Liver (tissue), 9 donors: Measurements from ENCODE around the gene PEAK1. TPM values are rescaled to one million over a fixed set of nuclear protein-coding genes. Genes with fewer than 3 reads are reported as not detected.

ENCODE experiments used
- DNase-seq: peaks from one replicate; pipeline ENCODE4 v3.0.0-alpha.2; 2017; ENCODE audit warnings: low spot score
- H3K27ac ChIP-seq, 2 donors: one replicate each; pipeline ENCODE4 v1.7.0; 2013; ENCODE audit warnings: inconsistent platforms in 2 of 2, low read length in 2 of 2, control low read depth in 1 of 2, low read depth in 1 of 2, mild to moderate bottlenecking in 1 of 2
- H3K27me3 ChIP-seq, 4 donors: one replicate each; pipeline versions ENCODE4 v1.6.1 to v1.7.0; 2013; ENCODE audit warnings: low read length in 3 of 4, inconsistent platforms in 1 of 4, mild to moderate bottlenecking in 1 of 4, moderate library complexity in 1 of 4; ENCODE audit not compliant: control insufficient read depth in 4 of 4, insufficient read depth in 4 of 4
- H3K36me3 ChIP-seq, 4 donors: one replicate each; pipeline versions ENCODE4 v1.6.1 to v1.7.0; 2013; ENCODE audit warnings: low read length in 3 of 4, mild to moderate bottlenecking in 3 of 4, low read depth in 1 of 4, moderate library complexity in 1 of 4; ENCODE audit not compliant: control insufficient read depth in 4 of 4, insufficient read depth in 3 of 4
- H3K4me1 ChIP-seq, 4 donors: one replicate each; pipeline versions ENCODE4 v1.6.1 to v1.7.0; 2013; ENCODE audit warnings: low read length in 3 of 4, mild to moderate bottlenecking in 3 of 4, moderate library complexity in 1 of 4; ENCODE audit not compliant: control insufficient read depth in 4 of 4, insufficient read depth in 4 of 4
- H3K4me3 ChIP-seq, 3 donors: one replicate each; pipeline versions ENCODE4 v1.6.1 to v1.7.0; 2013; ENCODE audit warnings: low read length in 3 of 3, control low read depth in 1 of 3, low read depth in 1 of 3, mild to moderate bottlenecking in 1 of 3
- H3K9ac ChIP-seq, 2 donors: one replicate each; pipeline ENCODE4 v1.7.0; 2013; ENCODE audit warnings: low read length in 2 of 2, mild to moderate bottlenecking in 2 of 2, moderate library complexity in 2 of 2, control low read depth in 1 of 2, low read depth in 1 of 2
- H3K9me3 ChIP-seq, 4 donors: one replicate each; pipeline versions ENCODE4 v1.6.1 to v1.7.0; 2013; ENCODE audit warnings: low read length in 3 of 4; ENCODE audit not compliant: control insufficient read depth in 4 of 4
- EGR1 ChIP-seq, 2 donors: IDR thresholded peaks; 2 replicates each; pipeline ENCODE4 v1.6.1; 2016 to 2018; ENCODE audit warnings: antibody characterized with exemption in 2 of 2, low read depth in 2 of 2
- FOXA1 ChIP-seq: IDR thresholded peaks from 2 replicates; pipeline ENCODE4 v1.6.1; 2016; ENCODE audit warnings: antibody characterized with exemption
- FOXA2 ChIP-seq: IDR thresholded peaks from 2 replicates; pipeline ENCODE4 v1.6.1; 2016; ENCODE audit warnings: antibody characterized with exemption
- GABPA ChIP-seq, 2 donors: IDR thresholded peaks in 1 of 2; conservative IDR thresholded peaks in 1 of 2; 2 replicates each; pipeline ENCODE4 v1.6.1; 2016; ENCODE audit warnings: antibody characterized with exemption in 2 of 2, mild to moderate bottlenecking in 1 of 2, moderate library complexity in 1 of 2
- HNF4G ChIP-seq: IDR thresholded peaks from 2 replicates; pipeline ENCODE4 v1.6.1; 2016; ENCODE audit warnings: antibody characterized with exemption
- JUND ChIP-seq, 2 donors: IDR thresholded peaks; 2 replicates each; pipeline ENCODE4 v1.6.1; 2016; ENCODE audit warnings: antibody characterized with exemption in 2 of 2
- NR2F2 ChIP-seq: IDR thresholded peaks from 2 replicates; pipeline ENCODE4 v1.6.1; 2016; ENCODE audit warnings: antibody characterized with exemption
- RAD21 ChIP-seq, 2 donors: IDR thresholded peaks; 2 replicates each; pipeline ENCODE4 v1.6.1; 2016; ENCODE audit warnings: antibody characterized with exemption in 2 of 2, mild to moderate bottlenecking in 2 of 2
- RXRA ChIP-seq, 2 donors: IDR thresholded peaks; 2 replicates each; pipeline ENCODE4 v1.6.1; 2017 to 2018; ENCODE audit warnings: antibody characterized with exemption in 2 of 2, mild to moderate bottlenecking in 1 of 2
- SP1 ChIP-seq: IDR thresholded peaks from 2 replicates; pipeline ENCODE4 v1.6.1; 2018; ENCODE audit warnings: antibody characterized with exemption, mild to moderate bottlenecking
- TAF1 ChIP-seq: conservative IDR thresholded peaks from 2 replicates; pipeline ENCODE4 v1.6.1; 2016; ENCODE audit warnings: antibody characterized with exemption, mild to moderate bottlenecking
- YY1 ChIP-seq: IDR thresholded peaks from 2 replicates; pipeline ENCODE4 v1.6.1; 2016; ENCODE audit warnings: antibody characterized with exemption, mild to moderate bottlenecking
- WGBS: extraction: QIAGEN DNeasy Blood & Tissue Kit; methylation state at CpG from one replicate; pipeline ENCODE4 v1.1.7; 2013; 5-methylcytosine and 5-hydroxymethylcytosine counted together
- polyA plus RNA-seq, 2 donors: library from polyadenylated mRNA; stranded (reverse) in 1 of 2; unstranded in 1 of 2; fragments of 200-250 nt in 1 of 2; fragments of >200 nt in 1 of 2; fragmentation: Nextera tagmentation in 1 of 2; extraction: Ambion mirVana in 1 of 2; gene quantifications; one replicate each; pipeline versions ENCODE4 v1.2.1 to v1.2.3, GENCODE V29; 2013 to 2015
- total RNA-seq, 2 donors: library from RNA; depleted of rRNA; stranded (reverse); fragments of >200 nt; gene quantifications; one replicate each; pipeline ENCODE4 v1.2.3, GENCODE V29; 2014
- TF ChIP-seq, protein P1 (sequence below): IDR thresholded peaks from 2 replicates; pipeline ENCODE4 v1.6.1; 2016; ENCODE audit warnings: antibody characterized with exemption, mild to moderate bottlenecking
- TF ChIP-seq, protein P2 (sequence below): IDR thresholded peaks from 2 replicates; pipeline ENCODE4 v1.6.1; 2016; ENCODE audit warnings: antibody characterized with exemption
- TF ChIP-seq, protein P3 (sequence below): IDR thresholded peaks from 2 replicates; pipeline ENCODE4 v1.6.1; 2016; ENCODE audit warnings: antibody characterized with exemption
- TF ChIP-seq, protein P4 (sequence below): fragments of 150-350 bp; IDR thresholded peaks from 2 replicates; pipeline ENCODE4 v1.5.1; 2017; ENCODE audit warnings: improper control_type of control experiment, low read depth, low read length; ENCODE audit not compliant: missing input control
- TF ChIP-seq, protein P5 (sequence below): IDR thresholded peaks from 2 replicates; pipeline ENCODE4 v1.6.1; 2016; ENCODE audit warnings: antibody characterized with exemption
- donor health status: healthy.
- donor health status: healthy.
- donor health status: healthy.
- donor health status: healthy.
- donor health status: healthy.

Gene PEAK1
- total and polyA plus RNA-seq, 4 donors: 1.8 to 14.9 (median 5.8) TPM

DNA sequence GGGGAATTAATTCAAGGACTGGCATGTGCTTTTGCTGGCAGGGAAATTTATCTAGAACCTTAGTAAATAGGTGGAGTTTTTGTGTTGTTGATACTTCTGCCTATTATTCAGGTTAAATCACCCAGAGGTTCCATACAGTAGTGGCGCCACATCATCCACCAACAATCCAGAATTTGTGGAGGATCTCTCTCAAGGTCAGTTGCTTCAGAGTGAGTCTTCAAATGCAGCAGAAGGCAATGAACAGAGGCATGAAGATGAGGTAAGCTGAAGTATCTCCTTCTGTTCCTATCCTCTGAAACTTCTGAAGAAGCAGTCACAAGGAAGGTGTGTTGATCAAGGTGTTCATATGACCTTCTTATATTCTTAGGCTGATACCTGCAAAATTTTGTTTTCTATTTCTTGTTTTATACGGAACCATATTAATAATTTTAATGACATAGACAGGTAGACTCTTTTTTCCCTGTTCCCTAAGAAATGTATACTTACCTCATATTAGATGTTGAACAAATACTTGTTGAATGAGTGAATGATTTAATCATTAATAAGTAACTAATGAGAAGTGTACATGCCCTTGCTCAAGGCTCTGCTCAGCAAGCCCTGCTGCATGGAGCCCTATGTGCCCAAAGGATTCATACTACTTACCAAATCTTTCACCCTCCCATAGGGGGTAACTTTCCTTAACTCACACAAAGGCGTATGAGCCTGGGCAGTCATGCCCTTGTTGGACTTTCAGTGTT, 44.4 kb upstream of the PEAK1 start:
- Histone ChIP-seq H3K4me3 (no peak overlapping the region), H3K9me3 (no peaks in the 10 kb centered on the region), H3K4me1 (no peaks in the 10 kb centered on the region), H3K36me3 (peaks cover 7 to 52% (median 28%) of the 10 kb centered on the region in 4 donors), H3K27me3 (no peaks in the 10 kb centered on the region), H3K27ac (no peak overlapping the region), H3K9ac (no peak overlapping the region)
- TF ChIP-seq NR2F2 (no peak), TAF1 (no peak), FOXA1 (no peak), EGR1 (IDR thresholded peaks at IDR 0.05; ENCODE audit: low read depth in 2 of 2) (no peak), RAD21 (IDR thresholded peaks at IDR 0.05) (no peak)
- TF ChIP-seq, protein P1, sequence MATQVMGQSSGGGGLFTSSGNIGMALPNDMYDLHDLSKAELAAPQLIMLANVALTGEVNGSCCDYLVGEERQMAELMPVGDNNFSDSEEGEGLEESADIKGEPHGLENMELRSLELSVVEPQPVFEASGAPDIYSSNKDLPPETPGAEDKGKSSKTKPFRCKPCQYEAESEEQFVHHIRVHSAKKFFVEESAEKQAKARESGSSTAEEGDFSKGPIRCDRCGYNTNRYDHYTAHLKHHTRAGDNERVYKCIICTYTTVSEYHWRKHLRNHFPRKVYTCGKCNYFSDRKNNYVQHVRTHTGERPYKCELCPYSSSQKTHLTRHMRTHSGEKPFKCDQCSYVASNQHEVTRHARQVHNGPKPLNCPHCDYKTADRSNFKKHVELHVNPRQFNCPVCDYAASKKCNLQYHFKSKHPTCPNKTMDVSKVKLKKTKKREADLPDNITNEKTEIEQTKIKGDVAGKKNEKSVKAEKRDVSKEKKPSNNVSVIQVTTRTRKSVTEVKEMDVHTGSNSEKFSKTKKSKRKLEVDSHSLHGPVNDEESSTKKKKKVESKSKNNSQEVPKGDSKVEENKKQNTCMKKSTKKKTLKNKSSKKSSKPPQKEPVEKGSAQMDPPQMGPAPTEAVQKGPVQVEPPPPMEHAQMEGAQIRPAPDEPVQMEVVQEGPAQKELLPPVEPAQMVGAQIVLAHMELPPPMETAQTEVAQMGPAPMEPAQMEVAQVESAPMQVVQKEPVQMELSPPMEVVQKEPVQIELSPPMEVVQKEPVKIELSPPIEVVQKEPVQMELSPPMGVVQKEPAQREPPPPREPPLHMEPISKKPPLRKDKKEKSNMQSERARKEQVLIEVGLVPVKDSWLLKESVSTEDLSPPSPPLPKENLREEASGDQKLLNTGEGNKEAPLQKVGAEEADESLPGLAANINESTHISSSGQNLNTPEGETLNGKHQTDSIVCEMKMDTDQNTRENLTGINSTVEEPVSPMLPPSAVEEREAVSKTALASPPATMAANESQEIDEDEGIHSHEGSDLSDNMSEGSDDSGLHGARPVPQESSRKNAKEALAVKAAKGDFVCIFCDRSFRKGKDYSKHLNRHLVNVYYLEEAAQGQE: no peak
- TF ChIP-seq, protein P2, sequence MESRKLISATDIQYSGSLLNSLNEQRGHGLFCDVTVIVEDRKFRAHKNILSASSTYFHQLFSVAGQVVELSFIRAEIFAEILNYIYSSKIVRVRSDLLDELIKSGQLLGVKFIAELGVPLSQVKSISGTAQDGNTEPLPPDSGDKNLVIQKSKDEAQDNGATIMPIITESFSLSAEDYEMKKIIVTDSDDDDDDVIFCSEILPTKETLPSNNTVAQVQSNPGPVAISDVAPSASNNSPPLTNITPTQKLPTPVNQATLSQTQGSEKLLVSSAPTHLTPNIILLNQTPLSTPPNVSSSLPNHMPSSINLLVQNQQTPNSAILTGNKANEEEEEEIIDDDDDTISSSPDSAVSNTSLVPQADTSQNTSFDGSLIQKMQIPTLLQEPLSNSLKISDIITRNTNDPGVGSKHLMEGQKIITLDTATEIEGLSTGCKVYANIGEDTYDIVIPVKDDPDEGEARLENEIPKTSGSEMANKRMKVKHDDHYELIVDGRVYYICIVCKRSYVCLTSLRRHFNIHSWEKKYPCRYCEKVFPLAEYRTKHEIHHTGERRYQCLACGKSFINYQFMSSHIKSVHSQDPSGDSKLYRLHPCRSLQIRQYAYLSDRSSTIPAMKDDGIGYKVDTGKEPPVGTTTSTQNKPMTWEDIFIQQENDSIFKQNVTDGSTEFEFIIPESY: no peak
- no peak for DNase-seq
- 98% methylated on average over 3 of the region's 3 CpGs for WGBS

DNA sequence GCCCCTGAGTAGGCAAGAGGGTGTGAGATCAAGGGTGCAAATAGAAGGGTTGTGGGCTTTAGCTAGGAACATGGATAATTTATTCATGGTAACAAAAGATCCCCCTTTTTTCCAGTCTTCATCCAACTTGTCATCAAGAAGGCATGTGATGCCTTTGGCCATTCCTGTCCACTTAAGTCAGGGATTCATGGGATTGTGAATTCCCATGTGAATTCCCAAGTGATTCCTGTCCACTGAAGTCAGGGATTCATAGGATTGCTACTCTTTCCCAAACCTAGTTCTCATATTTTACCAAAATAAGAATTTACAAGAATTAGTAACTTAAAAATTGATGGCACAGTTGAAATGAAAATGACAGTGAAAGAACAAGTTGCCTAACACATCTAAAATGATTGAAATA, 41.6 kb upstream of the PEAK1 start:
- no peak overlapping the region for H3K4me3 ChIP-seq
- H3K36me3 ChIP-seq: peaks cover 5 to 33% (median 14%) of the 10 kb centered on the region in 4 donors
- no peaks in the 10 kb centered on the region for H3K9me3 ChIP-seq
- H3K4me1 ChIP-seq: no peaks in the 10 kb centered on the region
- DNase-seq: no peak
- no peak overlapping the region for H3K27ac ChIP-seq
- no peak for TF ChIP-seq FOXA1
- no peak for TF ChIP-seq GABPA (IDR thresholded peaks at IDR 0.05 in 1 of 2, conservative IDR thresholded peaks at IDR 0.05 in 1 of 2)
- no peak for TF ChIP-seq SP1
- TF ChIP-seq EGR1 (IDR thresholded peaks at IDR 0.05; ENCODE audit: low read depth in 2 of 2): no peak
- TF ChIP-seq RXRA (IDR thresholded peaks at IDR 0.05): no peak
- TF ChIP-seq NR2F2: no peak
- no peak for TF ChIP-seq FOXA2
- TF ChIP-seq JUND (IDR thresholded peaks at IDR 0.05): no peak
- TF ChIP-seq YY1: no peak
- TF ChIP-seq, protein P1: no peak
- TF ChIP-seq TAF1: no peak
- TF ChIP-seq, protein P3, sequence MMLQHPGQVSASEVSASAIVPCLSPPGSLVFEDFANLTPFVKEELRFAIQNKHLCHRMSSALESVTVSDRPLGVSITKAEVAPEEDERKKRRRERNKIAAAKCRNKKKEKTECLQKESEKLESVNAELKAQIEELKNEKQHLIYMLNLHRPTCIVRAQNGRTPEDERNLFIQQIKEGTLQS: no peak
- TF ChIP-seq, protein P4, sequence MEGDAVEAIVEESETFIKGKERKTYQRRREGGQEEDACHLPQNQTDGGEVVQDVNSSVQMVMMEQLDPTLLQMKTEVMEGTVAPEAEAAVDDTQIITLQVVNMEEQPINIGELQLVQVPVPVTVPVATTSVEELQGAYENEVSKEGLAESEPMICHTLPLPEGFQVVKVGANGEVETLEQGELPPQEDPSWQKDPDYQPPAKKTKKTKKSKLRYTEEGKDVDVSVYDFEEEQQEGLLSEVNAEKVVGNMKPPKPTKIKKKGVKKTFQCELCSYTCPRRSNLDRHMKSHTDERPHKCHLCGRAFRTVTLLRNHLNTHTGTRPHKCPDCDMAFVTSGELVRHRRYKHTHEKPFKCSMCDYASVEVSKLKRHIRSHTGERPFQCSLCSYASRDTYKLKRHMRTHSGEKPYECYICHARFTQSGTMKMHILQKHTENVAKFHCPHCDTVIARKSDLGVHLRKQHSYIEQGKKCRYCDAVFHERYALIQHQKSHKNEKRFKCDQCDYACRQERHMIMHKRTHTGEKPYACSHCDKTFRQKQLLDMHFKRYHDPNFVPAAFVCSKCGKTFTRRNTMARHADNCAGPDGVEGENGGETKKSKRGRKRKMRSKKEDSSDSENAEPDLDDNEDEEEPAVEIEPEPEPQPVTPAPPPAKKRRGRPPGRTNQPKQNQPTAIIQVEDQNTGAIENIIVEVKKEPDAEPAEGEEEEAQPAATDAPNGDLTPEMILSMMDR: no peak
- TF ChIP-seq, protein P5, sequence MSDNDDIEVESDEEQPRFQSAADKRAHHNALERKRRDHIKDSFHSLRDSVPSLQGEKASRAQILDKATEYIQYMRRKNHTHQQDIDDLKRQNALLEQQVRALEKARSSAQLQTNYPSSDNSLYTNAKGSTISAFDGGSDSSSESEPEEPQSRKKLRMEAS: no peak
- TF ChIP-seq HNF4G: no peak
- no peak for TF ChIP-seq RAD21 (IDR thresholded peaks at IDR 0.05)
- H3K9ac ChIP-seq: no peak overlapping the region
- no peaks in the 10 kb centered on the region for H3K27me3 ChIP-seq
